GM18498 (cell line): ENCODE results near the gene GSE1.

ENCODE experiments used
- ATAC-seq: cut with Tn5 transposase; IDR thresholded peaks from one replicate; pipeline ENCODE4 v1.9.1; 2021; ENCODE audit warnings: mild to moderate bottlenecking, moderate library complexity; ENCODE audit not compliant: unreplicated experiment

The GSE1 gene

GRCh38 chr16:85696781-85697180 is 83.7 kb downstream of the GSE1 start:
- no peak for ATAC-seq

- ATAC-seq: no peak
Observed at GRCh38 chr16:85697431-85697830, 84.3 kb downstream of the GSE1 start.

- no peak for ATAC-seq
Observed at GRCh38 chr16:85698459-85698891, 85.4 kb downstream of the GSE1 start.

GRCh38 chr16:85698935-85699558 is 85.9 kb downstream of the GSE1 start:
- ATAC-seq: no peak

GRCh38 chr16:85699628-85700027 is 86.5 kb downstream of the GSE1 start:
- no peak for ATAC-seq

DNA sequence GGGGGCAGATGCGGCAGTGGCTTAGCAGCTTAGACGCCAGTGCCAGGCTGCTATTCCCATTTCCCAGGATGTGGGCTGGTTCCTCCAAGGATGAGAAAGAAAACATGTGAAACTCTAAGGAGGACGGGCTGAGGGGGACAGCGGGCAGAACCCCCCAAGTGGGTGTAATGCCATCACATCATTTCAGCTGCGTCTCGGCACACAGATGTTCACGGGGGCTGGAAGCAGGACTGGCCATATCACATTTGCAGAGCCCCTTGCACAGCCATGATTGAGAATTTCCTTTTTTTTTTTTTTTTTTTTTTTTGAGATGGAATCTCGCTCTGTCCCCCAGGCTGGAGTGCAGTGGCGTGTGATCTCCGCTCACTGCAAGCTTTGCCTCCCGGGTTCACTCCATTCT is 90.9 kb downstream of the GSE1 start:
- no peak for ATAC-seq

- no peak for ATAC-seq
Observed at GRCh38 chr16:85704900-85705846, 92.1 kb downstream of the GSE1 start.

DNA sequence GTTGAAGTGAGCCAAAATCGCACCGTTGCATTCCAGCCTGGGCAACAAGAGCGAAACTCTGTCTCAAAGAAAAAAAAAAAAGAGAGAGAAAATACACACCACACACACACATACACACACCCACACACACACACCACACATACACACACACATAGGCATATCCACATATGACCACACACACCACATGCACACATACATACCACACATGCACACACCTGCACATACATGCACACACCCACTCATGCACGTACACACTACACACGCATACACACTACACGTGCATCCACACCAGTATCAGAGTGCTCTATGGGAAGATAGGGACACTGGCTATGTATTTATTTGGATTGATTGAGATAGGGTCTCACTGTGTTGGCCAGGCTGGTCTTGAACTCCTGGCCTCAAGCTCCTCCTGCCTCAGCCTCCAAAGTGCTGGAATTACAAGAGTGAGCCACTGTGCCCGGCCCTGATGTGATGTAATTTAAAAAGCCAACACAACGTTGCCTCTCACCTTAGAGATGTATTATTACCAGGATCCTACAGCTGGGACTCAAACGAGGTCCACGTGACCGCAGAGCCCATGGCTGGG is 93.4 kb downstream of the GSE1 start:
- no peak for ATAC-seq

GRCh38 chr16:85707528-85708095 is 94.5 kb downstream of the GSE1 start:
- ATAC-seq: no peak

DNA sequence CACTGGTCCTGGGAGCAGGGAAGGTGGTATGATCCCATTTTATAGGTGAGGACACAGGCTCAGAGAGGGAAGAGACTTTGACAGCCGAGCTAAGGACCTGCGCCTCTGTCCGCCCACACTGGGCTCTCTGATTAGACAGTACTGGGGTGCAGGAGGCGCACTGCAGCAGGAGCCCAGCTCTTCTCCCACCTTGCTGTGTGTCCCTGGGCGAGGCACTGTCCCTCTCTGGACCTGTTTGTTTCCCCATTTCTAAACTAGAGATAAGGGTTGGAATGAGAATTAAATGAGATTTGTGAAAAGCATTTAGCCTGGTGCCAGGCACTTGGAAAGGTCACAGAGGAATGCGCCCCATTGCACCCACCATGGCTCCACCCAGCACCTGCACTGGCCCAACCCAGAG is 95.2 kb downstream of the GSE1 start:
- no peak for ATAC-seq

GRCh38 chr16:85709766-85710585 is 96.9 kb downstream of the GSE1 start:
- ATAC-seq: no peak

GRCh38 chr16:85710732-85711131 is 97.6 kb downstream of the GSE1 start:
- ATAC-seq: no peak

DNA sequence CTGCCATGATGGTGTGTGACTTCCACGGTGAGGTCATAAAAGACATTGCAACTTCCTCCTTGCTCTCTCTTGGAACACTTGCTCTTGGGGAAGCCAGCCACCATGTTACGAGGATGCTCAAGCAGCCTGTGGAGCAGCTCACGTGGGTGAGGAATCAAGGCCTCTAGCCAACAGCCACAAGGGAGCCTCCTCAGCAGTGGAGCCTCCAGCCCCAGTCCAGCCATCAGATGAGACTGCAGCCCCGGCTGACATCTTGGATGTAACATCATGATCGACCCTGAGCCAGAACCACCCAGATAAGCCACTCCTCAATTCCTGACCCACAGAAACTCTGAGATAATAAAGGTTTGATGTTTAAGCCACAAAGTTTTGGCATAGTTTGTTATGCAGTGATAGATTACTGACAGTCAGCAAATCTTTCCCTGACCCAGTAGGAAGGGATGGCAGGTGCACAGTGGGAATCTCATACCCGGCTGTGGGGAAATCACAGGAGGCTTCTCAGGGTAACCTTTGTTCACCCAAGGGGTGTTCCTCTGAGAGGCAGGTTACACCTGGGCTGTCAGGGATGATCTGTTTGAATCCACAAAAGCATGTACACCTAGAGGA is 99.0 kb downstream of the GSE1 start:
- no peak for ATAC-seq

GRCh38 chr16:85712801-85713200 is 99.7 kb downstream of the GSE1 start:
- no peak for ATAC-seq

- no peak for ATAC-seq
Observed at GRCh38 chr16:85715169-85716021, 102.3 kb downstream of the GSE1 start.

DNA sequence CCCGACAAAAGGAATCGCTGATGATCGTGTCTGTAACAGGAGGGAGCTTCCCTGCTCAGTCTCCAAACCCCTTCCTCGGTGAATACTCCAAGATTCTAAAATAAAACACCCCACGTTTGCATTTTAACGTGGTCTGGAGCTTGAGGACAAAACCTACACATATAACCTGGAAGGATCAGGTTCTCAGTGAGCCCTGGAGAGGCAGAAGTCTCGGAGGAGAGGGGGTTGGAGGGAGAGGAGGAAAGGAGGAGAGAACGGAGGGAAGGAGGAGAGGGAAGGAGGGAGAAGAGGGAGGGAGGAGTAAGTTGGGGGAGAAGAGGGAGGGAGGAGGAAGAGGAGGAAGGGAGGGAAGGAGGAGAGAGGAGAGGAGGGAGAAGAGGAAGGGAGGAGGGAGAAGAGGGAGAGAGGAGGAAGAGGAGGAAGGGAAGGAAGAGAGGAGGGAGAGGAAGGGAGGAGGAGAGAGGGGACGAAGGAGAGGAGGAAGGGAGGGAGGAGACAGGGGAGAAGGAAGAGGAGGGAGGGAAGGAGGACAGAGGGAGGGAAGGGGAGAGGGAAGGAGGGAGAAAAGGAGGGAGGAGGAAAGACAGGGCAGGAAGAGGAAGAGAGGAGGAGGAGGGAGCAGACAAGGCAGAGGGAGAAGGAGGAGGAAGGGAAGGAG is 103.0 kb downstream of the GSE1 start:
- ATAC-seq: no peak

GRCh38 chr16:85716680-85717038 is 103.5 kb downstream of the GSE1 start:
- no peak for ATAC-seq

GRCh38 chr16:85717393-85718152 is 104.5 kb downstream of the GSE1 start:
- ATAC-seq: no peak
